ENCODE data around the gene REPS2.

REPS2 gene

DNA sequence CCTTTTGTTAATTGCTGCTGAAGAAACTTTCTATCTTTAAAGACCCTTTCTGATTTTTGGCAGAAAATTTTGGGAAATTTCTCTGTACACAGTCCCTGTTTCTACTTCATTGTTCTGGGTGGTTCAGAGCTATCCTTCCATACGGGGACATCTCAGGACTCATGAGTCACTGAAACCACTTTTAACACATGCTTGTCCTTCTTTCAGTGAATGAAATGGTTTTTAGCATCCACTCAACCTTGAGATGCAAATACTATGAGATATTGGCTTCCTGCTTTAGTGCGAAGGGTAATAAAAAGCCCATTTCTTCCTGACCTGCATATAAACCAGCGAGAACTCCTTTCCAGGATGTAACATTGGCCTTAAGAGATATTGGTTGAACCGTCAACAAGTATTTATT lies 158.0 kb downstream of the REPS2 start:
- H3K36me3 Mint-ChIP-seq, result peaks cover 23% of the 10 kb centered on the region
- no peak overlapping the region for H3K4me3 Mint-ChIP-seq
- H3K27me3 Mint-ChIP-seq, result no peaks in the 10 kb centered on the region
- H3K4me1 Mint-ChIP-seq, result no peaks in the 10 kb centered on the region
- H3K9me3 Mint-ChIP-seq, result no peaks in the 10 kb centered on the region
- no peak for ATAC-seq
- H3K27ac Mint-ChIP-seq, result no peak overlapping the region

DNA sequence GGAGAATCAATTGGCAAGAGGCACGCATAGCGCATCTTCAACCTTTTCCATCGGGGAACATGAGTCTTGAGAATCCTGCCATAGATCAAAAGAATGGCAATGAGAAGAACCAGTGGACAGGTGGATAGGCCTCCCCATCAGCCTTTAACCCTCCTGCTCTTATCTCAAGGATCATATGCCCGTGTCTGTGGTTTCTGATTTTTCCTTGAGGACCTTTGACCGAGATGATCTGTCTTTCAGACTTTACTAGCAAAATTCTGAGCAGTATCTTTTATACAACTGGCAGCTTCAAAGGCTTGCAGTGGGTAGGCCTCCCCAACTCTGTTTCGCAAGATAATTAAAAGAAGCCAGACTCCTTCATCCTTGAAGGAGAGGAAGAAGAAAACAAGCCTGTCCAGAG lies 174.4 kb downstream of the REPS2 start:
- no peaks in the 10 kb centered on the region for H3K27me3 Mint-ChIP-seq
- H3K4me3 Mint-ChIP-seq, result no peak overlapping the region
- no peak overlapping the region for H3K27ac Mint-ChIP-seq
- no peaks in the 10 kb centered on the region for H3K36me3 Mint-ChIP-seq
- H3K9me3 Mint-ChIP-seq, result no peaks in the 10 kb centered on the region
- H3K4me1 Mint-ChIP-seq, result no peaks in the 10 kb centered on the region
- no peak for ATAC-seq

DNA sequence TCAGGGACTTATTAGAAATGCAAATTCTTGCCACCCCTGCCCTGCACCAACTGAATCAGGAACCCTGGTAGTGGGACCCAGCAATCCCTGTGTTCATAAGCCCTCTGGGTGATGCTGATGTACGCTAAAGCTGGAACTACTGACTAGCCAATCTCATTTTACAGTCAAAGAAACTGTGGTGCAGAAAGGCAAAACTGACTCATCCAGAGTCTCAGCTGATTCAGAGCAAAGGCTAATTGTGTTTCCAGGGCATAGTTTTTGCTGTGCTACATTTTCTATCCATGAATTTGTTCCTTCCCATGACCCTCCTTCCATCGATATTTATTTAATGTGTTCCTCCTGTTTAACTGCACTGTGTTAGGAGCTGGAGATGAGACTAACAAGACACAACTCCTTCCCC lies 207.5 kb downstream of the REPS2 start:
- Mint-ChIP-seq H3K27me3 (no peaks in the 10 kb centered on the region), H3K4me3 (no peak overlapping the region), H3K27ac (no peak overlapping the region), H3K36me3 (peaks cover 5% of the 10 kb centered on the region), H3K9me3 (no peaks in the 10 kb centered on the region), H3K4me1 (no peaks in the 10 kb centered on the region)
- no peak for ATAC-seq

DNA sequence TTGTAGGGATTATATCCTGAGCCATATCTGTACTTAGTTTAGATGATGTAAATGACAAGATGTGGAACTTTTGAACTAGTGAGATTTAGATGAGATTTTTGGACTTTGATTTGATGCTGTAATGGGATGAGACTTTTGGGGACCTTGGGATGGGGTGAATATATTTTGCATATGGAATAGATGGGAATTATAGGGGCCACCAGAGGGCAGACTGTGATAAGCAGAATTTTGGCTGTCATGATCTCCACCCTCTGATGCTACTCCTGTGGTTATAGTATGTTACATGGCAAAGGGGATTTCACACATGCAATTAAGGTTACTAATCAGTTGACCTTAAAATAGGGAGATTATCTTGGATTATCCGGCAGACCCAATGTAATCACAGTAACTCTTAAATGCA lies 214.5 kb downstream of the REPS2 start:
- ATAC-seq, result no peak

DNA sequence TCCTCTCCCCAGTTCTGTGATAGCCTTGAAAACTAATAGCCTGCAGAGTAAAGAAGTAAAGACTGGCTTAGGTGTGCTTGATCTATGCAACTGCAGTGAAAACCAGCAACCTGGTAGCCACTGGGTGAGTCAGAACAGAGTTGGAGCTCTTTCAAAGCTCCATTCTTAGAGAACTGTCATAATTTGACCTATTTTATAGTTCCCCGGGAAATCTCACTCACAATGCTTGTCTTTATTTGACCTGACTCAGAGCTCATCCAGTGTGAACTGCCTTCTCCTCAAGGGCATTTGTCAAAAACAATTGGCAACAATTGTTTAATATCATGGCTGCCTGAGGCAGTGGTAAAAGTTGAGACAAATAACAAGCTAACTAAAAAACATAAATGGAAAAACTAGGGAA lies 215.5 kb downstream of the REPS2 start:
- Mint-ChIP-seq H3K27me3 (no peaks in the 10 kb centered on the region), H3K4me3 (no peak overlapping the region), H3K4me1 (no peaks in the 10 kb centered on the region), H3K9me3 (peaks cover 13% of the 10 kb centered on the region), H3K36me3 (peaks cover 6% of the 10 kb centered on the region), H3K27ac (no peak overlapping the region)
- no peak for ATAC-seq

More for the DNA sequence above, 214.5 kb downstream of the REPS2 start:
- Mint-ChIP-seq H3K27me3 (no peaks in the 10 kb centered on the region), H3K9me3 (peaks cover 13% of the 10 kb centered on the region), H3K4me3 (no peak overlapping the region), H3K27ac (no peak overlapping the region), H3K36me3 (peaks cover 6% of the 10 kb centered on the region), H3K4me1 (no peaks in the 10 kb centered on the region)

DNA sequence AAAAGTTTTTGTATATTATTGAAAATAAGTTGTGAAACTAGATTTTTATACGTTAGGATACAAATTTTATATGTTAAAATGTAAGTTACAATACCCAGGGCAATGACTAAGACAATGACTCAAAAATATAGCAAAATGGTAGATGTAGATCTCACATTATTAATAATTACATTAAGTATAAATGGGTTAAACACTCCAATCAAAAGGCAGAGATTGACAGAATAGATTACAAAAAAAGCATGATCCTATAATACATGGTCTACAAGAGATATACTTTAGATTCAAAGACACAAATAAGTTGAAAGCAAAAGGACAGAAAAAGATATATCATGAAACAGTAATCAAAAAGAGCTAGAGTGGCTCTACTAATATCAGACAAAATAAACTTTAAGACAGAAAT lies 217.6 kb downstream of the REPS2 start:
- H3K27ac Mint-ChIP-seq, result no peak overlapping the region
- H3K4me3 Mint-ChIP-seq, result no peak overlapping the region
- peaks cover 16% of the 10 kb centered on the region for H3K9me3 Mint-ChIP-seq
- H3K4me1 Mint-ChIP-seq, result no peaks in the 10 kb centered on the region
- no peak for ATAC-seq
- H3K27me3 Mint-ChIP-seq, result no peaks in the 10 kb centered on the region
- H3K36me3 Mint-ChIP-seq, result peaks cover 6% of the 10 kb centered on the region

DNA sequence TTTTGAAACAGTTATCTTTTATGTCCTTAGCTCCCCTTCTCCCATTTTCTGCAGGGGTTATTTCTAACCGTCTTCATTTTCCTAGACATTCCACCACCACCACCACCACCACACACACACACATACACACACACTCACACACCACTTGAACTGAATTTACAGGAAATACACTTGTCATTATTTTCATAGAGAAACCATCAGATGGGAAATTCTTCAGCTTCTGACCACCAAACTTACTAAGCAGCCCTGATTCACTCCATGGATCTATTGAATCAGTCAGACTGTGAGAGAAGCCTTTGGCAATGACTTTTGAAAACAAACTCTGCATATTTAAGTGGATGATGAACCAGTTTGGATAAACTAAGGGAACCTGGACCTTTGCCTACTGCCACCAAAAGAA lies 218.5 kb downstream of the REPS2 start:
- Mint-ChIP-seq H3K36me3 (peaks cover 6% of the 10 kb centered on the region), H3K4me3 (no peak overlapping the region), H3K27me3 (no peaks in the 10 kb centered on the region), H3K9me3 (peaks cover 15% of the 10 kb centered on the region), H3K27ac (no peak overlapping the region), H3K4me1 (no peaks in the 10 kb centered on the region)
- no peak for ATAC-seq

DNA sequence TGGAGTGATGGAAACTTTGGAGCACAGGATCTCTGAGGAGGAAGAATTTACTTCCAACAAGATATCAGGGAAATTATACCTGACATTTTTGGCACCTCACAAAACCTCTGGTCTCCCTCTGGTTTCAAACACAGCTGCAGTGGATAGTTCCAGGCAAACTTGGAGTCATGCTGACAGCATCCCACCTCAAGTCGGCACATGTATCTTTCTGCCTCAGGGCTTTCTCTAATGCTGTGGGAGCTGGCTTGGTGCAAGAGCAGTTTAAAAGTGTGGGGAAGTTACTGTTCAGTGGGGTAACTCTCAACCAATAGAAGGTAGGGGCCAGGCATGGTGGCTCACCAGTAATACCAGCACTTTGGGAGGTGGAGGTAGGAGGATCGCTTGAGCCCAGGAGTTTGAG lies 221.5 kb downstream of the REPS2 start:
- Mint-ChIP-seq H3K27ac (no peak overlapping the region), H3K9me3 (peaks cover 6% of the 10 kb centered on the region), H3K27me3 (no peaks in the 10 kb centered on the region), H3K36me3 (peaks cover 6% of the 10 kb centered on the region), H3K4me1 (no peaks in the 10 kb centered on the region), H3K4me3 (no peak overlapping the region)
- ATAC-seq, result no peak

DNA sequence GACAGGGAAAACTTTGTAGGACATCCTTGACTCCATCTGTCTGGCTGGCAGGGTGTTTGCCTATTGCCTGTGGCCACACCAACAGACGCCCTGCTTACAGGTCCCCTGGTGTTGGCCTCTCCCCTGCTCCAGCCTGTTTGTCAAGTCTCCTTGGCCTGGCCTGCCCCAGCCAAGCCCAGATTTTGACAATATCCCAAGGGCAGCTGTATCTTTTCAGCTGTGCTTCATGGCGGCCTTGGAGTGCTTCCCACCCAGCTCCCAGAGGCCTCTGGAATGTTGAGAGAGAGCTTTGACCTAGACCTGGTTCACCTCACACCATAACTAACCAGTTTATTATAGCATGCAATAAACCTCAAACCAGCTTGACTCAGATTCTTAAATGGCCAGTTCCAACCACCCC lies 224.5 kb downstream of the REPS2 start:
- no peak overlapping the region for H3K27ac Mint-ChIP-seq
- no peak for ATAC-seq

DNA sequence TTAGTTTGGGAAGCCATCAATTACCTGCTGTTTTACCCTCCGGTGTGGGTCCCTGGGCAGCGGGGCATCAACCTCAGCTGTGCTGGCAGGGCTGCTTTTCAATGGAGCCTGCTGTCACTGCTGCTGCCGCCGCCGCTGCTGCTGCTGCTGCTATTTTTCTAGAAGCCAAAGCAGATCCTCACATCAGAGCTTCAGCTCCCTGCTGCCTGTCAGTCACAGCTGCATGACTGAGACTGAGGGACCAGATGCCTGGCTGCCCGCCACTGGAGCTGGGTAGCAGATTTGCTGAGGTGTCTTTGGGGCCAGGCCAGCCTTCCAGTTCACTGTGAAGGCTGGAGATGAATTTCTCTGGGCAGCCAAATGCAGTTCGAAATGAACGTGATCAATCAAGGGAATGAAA lies 228.2 kb downstream of the REPS2 start:
- no peaks in the 10 kb centered on the region for H3K4me1 Mint-ChIP-seq

More for the DNA sequence above, 224.5 kb downstream of the REPS2 start:
- Mint-ChIP-seq H3K9me3 (peaks cover 3% of the 10 kb centered on the region), H3K27me3 (no peaks in the 10 kb centered on the region), H3K36me3 (no peaks in the 10 kb centered on the region), H3K4me1 (no peaks in the 10 kb centered on the region), H3K4me3 (no peak overlapping the region)

DNA sequence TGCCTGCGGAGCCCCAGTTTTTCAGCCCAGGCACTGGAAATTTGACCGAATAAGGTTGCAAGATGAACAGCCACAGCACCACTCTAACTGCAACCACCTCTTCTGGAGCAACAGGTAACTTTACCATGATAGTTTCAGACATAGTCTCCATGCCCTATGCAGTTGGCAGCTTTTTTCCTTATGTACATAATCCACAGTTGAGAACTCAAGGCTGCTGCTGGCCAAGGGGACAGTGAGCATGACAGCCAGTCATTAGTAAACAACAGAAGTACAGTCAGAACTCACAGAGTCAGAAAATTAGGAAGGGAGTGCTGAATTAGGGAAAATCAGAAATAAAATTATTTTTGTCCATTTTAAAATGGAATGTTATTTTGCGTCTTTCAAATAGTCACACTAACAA lies 235.9 kb downstream of the REPS2 start:
- Mint-ChIP-seq H3K27me3 (no peaks in the 10 kb centered on the region), H3K36me3 (no peaks in the 10 kb centered on the region), H3K27ac (no peak overlapping the region), H3K9me3 (no peaks in the 10 kb centered on the region), H3K4me1 (no peaks in the 10 kb centered on the region), H3K4me3 (no peak overlapping the region)
- no peak for ATAC-seq

More for the DNA sequence above, 228.2 kb downstream of the REPS2 start:
- Mint-ChIP-seq H3K36me3 (no peaks in the 10 kb centered on the region), H3K27me3 (no peaks in the 10 kb centered on the region), H3K4me3 (no peak overlapping the region), H3K27ac (no peak overlapping the region), H3K9me3 (no peaks in the 10 kb centered on the region)
- ATAC-seq, result no peak

DNA sequence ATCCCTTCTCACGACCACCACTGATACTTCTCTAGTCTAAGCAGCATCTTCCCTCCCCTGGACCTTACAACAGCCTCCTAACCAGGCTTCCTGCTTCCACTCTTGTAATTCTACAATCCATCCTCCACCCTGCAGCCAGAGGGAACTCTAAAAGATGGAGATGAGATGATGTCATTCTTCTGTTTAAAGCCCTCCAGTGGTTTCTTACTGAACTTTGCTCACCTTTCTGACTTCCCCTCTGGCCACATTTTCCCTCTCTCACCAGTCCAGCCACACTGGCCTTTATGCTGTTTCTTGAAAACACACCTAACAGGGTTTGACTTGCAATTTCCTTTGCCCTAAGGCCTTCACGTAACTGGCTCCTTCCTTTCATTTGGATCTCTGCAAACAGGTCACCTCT lies 237.1 kb downstream of the REPS2 start:
- Mint-ChIP-seq H3K4me1 (no peaks in the 10 kb centered on the region), H3K27ac (no peak overlapping the region), H3K4me3 (no peak overlapping the region), H3K27me3 (no peaks in the 10 kb centered on the region), H3K36me3 (no peaks in the 10 kb centered on the region), H3K9me3 (no peaks in the 10 kb centered on the region)
- ATAC-seq, result no peak

DNA sequence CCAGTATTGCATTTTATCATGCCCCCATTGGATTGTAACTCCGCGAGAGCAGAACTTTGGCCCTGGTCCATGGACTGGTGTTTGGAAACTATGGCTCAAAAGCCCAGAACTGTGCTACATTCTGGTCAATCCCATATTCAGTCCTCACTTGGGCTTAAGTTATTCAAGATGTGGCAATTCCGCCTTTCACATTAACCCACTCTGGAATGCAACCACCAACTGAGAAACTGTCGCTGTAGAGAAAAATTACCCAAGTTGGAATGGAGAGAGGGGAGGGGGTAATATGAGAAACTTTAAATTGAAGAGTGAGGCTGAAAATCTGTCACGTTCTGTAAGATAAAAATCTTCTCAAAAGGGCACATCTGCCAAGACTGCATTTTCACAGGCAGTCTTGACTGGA lies 239.0 kb downstream of the REPS2 start:
- Mint-ChIP-seq H3K36me3 (no peaks in the 10 kb centered on the region), H3K4me1 (no peaks in the 10 kb centered on the region), H3K4me3 (no peak overlapping the region), H3K27ac (no peak overlapping the region), H3K9me3 (peaks cover 6% of the 10 kb centered on the region), H3K27me3 (no peaks in the 10 kb centered on the region)
- no peak for ATAC-seq

DNA sequence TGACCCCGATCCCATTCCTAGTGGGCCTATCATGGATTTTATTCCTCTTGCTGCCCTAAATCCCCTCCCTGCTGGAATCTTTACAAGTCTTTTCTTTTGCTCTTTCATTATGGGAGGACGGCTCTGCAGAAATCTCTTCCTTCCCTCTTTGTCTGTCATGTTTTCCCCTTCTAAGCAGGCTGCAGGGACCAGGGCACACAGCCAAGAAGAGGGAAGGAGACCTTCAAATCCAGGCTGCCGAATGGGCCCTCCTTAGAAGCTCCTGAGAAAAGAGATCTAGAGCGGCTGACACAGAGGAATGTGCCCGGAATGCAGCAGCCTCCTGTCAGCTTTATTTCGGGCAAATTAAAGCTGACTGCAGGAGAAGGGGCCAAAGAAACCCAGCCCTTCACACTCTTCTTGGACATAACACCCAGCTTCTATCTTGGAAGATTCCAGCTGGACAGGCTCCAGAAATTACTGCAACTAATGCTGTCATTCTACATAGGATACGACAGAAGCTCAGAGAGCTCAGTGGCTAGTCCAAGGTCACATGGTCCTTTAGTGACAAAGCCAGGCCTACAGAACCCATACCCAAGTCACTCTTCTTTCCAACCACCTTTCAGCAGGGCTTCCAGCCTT lies 240.8 kb downstream of the REPS2 start:
- no peak for ATAC-seq
- Mint-ChIP-seq H3K4me1 (no peaks in the 10 kb centered on the region), H3K27me3 (no peaks in the 10 kb centered on the region), H3K4me3 (no peak overlapping the region), H3K36me3 (no peaks in the 10 kb centered on the region), H3K9me3 (peaks cover 6% of the 10 kb centered on the region), H3K27ac (no peak overlapping the region)

DNA sequence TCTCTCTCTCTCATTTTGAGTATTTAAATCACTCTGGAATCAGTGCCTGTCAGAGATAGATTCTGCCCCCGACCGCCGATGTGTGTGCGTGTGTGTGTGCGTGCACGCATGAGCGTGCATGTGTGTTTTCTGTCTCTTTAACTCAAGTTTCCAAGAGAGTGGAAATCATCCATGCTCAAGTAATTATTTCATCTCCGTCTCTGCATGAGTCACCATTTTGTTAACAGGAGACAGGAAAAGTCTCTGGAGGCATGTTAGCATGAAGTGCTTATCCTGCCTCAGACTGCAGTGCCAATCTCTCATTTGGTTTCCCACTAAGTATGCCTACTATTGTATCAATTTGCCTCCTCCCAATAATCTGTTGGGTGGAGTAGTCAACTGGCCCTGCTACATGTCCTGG lies 245.6 kb downstream of the REPS2 start:
- H3K9me3 Mint-ChIP-seq, result peaks cover 6% of the 10 kb centered on the region
- H3K27ac Mint-ChIP-seq, result no peak overlapping the region
- H3K4me1 Mint-ChIP-seq, result no peaks in the 10 kb centered on the region
- H3K4me3 Mint-ChIP-seq, result no peak overlapping the region
- no peaks in the 10 kb centered on the region for H3K27me3 Mint-ChIP-seq
- no peak for ATAC-seq
- no peaks in the 10 kb centered on the region for H3K36me3 Mint-ChIP-seq
